Panc1 (cell line): ENCODE measurements around the gene RBM19. TPM values are rescaled to one million over a fixed set of nuclear protein-coding genes. Genes with fewer than 3 reads are reported as not detected.

ENCODE experiments used
- ATAC-seq: fragments of 200-7000 bp; cut with Tn5 transposase; 2 replicates; pipeline ENCODE4 v1.9.1; 2020; ENCODE audit warnings: mild to moderate bottlenecking, moderate library complexity
- BruUV-seq: library from RNA; stranded (reverse); fragments of 400-500 nt; replicated peaks from 2 replicates; lab custom pipeline; 2021; lab: Mats Ljungman, UMichigan
- CTCF ChIA-PET: fragments of 300-600 bp; sonication (Branson Sonifier 250); formaldehyde crosslinking; loops from one replicate; lab custom pipeline; 2022; ENCODE audit warnings: antibody characterized with exemption; lab: Charles Lee
- POLR2A ChIA-PET: fragments of 300-600 bp; sonication (Branson Sonifier 250); formaldehyde crosslinking; loops from one replicate; lab custom pipeline; 2022; ENCODE audit warnings: antibody characterized with exemption; lab: Charles Lee
- DNase-seq: peaks from one replicate; pipeline ENCODE4 v3.0.0-alpha.2; 2010; ENCODE audit warnings: low read depth, low spot score
- H3K27ac ChIP-seq: 2 replicates; pipeline ENCODE4 v1.5.1; 2011; ENCODE audit warnings: mild to moderate bottlenecking, low read length, inconsistent platforms
- H3K27me3 ChIP-seq: fragments of 200-500 bp; sonication (Bioruptor generic); 2 replicates; pipeline ENCODE4 v1.6.0; 2014; ENCODE audit warnings: low read length, inconsistent platforms; ENCODE audit not compliant: control insufficient read depth, insufficient read depth
- H3K36me3 ChIP-seq: fragments of 200-500 bp; sonication (Bioruptor generic); 2 replicates; pipeline ENCODE4 v1.5.1; 2014; ENCODE audit warnings: inconsistent platforms, mild to moderate bottlenecking, low read length, moderate library complexity; ENCODE audit not compliant: control insufficient read depth, insufficient read depth
- H3K4me1 ChIP-seq: 2 replicates; pipeline ENCODE4 v1.5.1; 2011; ENCODE audit warnings: inconsistent platforms, mild to moderate bottlenecking, low read length, moderate library complexity; ENCODE audit not compliant: control insufficient read depth, insufficient read depth
- H3K4me3 ChIP-seq, 2 experiments: 2 replicates each; pipeline ENCODE4 v1.5.1; 2011 to 2012; ENCODE audit warnings: low read depth in 2 of 2, low read length in 2 of 2, mild to moderate bottlenecking in 2 of 2, inconsistent platforms in 1 of 2, moderate library complexity in 1 of 2
- H3K9me3 ChIP-seq: fragments of 200-500 bp; sonication (Bioruptor generic); 2 replicates; pipeline ENCODE4 v1.5.1; 2014; ENCODE audit warnings: low read depth, mild to moderate bottlenecking, inconsistent platforms, low read length, moderate library complexity; ENCODE audit not compliant: control insufficient read depth, insufficient read depth
- POLR2AphosphoS5 ChIP-seq: IDR thresholded peaks from 2 replicates; pipeline ENCODE4 v1.6.1; 2012; ENCODE audit warnings: mild to moderate bottlenecking, low read depth, low read length, moderate library complexity
- SIN3A ChIP-seq: IDR thresholded peaks from 2 replicates; pipeline ENCODE4 v1.6.1; 2012; ENCODE audit warnings: low read depth, mild to moderate bottlenecking, low read length, moderate library complexity, borderline replicate concordance; ENCODE audit not compliant: insufficient read depth
- TCF7L2 ChIP-seq: IDR thresholded peaks from 2 replicates; pipeline ENCODE4 v1.6.1; 2011; ENCODE audit warnings: mild to moderate bottlenecking, low read depth, low read length, inconsistent platforms
- in situ Hi-C: cut with HindIII; loops from 2 replicates; pipeline ENCODE4 v1.10.0; 2016; ENCODE audit warnings: low sequenced_read_pairs, low pct_unique_long_range_greater_than_20kb
- intact Hi-C: fragments of 100-400 bp; cut with micrococcal nuclease; formaldehyde crosslinking; loops from one replicate; pipeline ENCODE4 v1.10.0; 2022; ENCODE audit not compliant: unreplicated experiment
- total RNA-seq: library from RNA; stranded (reverse); gene quantifications from one replicate; pipeline ENCODE4 v1.2.1, GENCODE V29; 2021; ENCODE audit not compliant: unreplicated experiment
- TF ChIP-seq, protein P1 (sequence below), 2 experiments: IDR thresholded peaks; 2 replicates each; pipeline ENCODE4 v1.6.1; 2011 to 2012; ENCODE audit warnings: low read depth in 2 of 2, control low read depth in 1 of 2, low read length in 1 of 2, mild to moderate bottlenecking in 1 of 2, moderate library complexity in 1 of 2; ENCODE audit not compliant: insufficient read depth in 1 of 2
- TF ChIP-seq, protein P2 (sequence below): fragments of 450-650 bp; IDR thresholded peaks from 2 replicates; pipeline ENCODE4 v1.5.1; 2017; ENCODE audit warnings: mild to moderate bottlenecking

RBM19 gene
- total RNA-seq, 1 experiment from 2014 or later = 44.8 TPM

DNA sequence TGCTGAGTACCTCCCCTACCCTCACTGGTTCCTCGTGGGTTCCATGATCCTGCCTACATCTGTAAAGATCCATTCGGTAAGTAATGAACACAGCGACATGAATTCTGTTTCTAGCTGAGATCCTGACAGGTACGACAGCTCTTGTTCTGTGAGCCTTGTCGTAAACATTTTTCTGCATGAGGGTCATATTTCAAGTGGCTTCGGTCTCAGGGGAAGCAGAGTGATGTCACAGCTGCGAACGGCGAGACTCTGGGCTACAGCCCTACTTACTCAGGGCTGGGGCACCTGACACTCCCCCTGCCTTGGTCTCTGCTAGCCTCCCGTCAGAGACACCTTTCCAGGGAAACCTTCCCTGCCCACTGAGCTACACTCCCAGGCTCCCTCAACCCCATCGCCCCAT lies 85.8 kb downstream of the RBM19 start:
- in situ Hi-C loops = no loop called here
- TF ChIP-seq, protein P1, sequence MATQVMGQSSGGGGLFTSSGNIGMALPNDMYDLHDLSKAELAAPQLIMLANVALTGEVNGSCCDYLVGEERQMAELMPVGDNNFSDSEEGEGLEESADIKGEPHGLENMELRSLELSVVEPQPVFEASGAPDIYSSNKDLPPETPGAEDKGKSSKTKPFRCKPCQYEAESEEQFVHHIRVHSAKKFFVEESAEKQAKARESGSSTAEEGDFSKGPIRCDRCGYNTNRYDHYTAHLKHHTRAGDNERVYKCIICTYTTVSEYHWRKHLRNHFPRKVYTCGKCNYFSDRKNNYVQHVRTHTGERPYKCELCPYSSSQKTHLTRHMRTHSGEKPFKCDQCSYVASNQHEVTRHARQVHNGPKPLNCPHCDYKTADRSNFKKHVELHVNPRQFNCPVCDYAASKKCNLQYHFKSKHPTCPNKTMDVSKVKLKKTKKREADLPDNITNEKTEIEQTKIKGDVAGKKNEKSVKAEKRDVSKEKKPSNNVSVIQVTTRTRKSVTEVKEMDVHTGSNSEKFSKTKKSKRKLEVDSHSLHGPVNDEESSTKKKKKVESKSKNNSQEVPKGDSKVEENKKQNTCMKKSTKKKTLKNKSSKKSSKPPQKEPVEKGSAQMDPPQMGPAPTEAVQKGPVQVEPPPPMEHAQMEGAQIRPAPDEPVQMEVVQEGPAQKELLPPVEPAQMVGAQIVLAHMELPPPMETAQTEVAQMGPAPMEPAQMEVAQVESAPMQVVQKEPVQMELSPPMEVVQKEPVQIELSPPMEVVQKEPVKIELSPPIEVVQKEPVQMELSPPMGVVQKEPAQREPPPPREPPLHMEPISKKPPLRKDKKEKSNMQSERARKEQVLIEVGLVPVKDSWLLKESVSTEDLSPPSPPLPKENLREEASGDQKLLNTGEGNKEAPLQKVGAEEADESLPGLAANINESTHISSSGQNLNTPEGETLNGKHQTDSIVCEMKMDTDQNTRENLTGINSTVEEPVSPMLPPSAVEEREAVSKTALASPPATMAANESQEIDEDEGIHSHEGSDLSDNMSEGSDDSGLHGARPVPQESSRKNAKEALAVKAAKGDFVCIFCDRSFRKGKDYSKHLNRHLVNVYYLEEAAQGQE (IDR thresholded peaks at IDR 0.05; ENCODE audit: insufficient read depth in 1 of 2, low read depth in 2 of 2, low read length in 1 of 2) = no peak
- TF ChIP-seq TCF7L2 (no peak), SIN3A (no peak), POLR2AphosphoS5 (no peak)
- TF ChIP-seq, protein P2, sequence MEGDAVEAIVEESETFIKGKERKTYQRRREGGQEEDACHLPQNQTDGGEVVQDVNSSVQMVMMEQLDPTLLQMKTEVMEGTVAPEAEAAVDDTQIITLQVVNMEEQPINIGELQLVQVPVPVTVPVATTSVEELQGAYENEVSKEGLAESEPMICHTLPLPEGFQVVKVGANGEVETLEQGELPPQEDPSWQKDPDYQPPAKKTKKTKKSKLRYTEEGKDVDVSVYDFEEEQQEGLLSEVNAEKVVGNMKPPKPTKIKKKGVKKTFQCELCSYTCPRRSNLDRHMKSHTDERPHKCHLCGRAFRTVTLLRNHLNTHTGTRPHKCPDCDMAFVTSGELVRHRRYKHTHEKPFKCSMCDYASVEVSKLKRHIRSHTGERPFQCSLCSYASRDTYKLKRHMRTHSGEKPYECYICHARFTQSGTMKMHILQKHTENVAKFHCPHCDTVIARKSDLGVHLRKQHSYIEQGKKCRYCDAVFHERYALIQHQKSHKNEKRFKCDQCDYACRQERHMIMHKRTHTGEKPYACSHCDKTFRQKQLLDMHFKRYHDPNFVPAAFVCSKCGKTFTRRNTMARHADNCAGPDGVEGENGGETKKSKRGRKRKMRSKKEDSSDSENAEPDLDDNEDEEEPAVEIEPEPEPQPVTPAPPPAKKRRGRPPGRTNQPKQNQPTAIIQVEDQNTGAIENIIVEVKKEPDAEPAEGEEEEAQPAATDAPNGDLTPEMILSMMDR = no peak
- no peaks in the 10 kb centered on the region for H3K9me3 ChIP-seq
- no peaks in the 10 kb centered on the region for H3K27me3 ChIP-seq
- no peak overlapping the region for H3K27ac ChIP-seq
- no peak for ATAC-seq
- no peak for DNase-seq
- intact Hi-C loops = no loop called here
- ChIA-PET POLR2A (no interaction called here), CTCF (no interaction called here)
- no peaks in the 10 kb centered on the region for H3K36me3 ChIP-seq
- H3K4me3 ChIP-seq = no peak overlapping the region
- BruUV-seq = no TSS peak
- H3K4me1 ChIP-seq = no peaks in the 10 kb centered on the region

DNA sequence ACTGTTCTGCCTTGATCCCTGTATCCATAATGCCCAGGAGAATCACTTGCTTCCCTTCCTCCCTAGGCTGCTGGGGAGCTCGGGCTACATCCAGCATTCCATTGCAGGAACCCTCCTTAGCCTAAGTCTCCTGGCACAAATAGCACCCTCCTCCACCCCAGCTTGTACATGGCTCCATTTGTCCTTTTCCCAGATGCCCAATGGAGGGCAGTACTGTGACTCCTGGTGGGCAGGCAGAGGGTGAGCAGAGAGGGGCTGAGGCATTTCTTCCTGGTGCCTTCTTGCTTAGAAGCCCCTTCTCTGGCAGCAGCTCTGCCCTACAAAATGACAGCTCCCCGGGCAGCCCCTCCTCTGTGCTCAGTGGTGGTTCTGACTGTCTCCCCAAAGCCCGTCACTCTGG lies 86.5 kb downstream of the RBM19 start:
- no peaks in the 10 kb centered on the region for H3K27me3 ChIP-seq
- H3K4me1 ChIP-seq = no peaks in the 10 kb centered on the region
- H3K4me3 ChIP-seq = no peak overlapping the region
- DNase-seq (no peak), ATAC-seq (no peak)
- TF ChIP-seq TCF7L2 (no peak), SIN3A (no peak), POLR2AphosphoS5 (no peak)
- TF ChIP-seq, protein P1 (IDR thresholded peaks at IDR 0.05; ENCODE audit: insufficient read depth in 1 of 2, low read depth in 2 of 2, low read length in 1 of 2) = no peak
- TF ChIP-seq, protein P2 = no peak
- in situ Hi-C loops = no loop called here
- ChIA-PET POLR2A (no interaction called here), CTCF (no interaction called here)
- no peaks in the 10 kb centered on the region for H3K9me3 ChIP-seq
- no peak overlapping the region for H3K27ac ChIP-seq
- no peaks in the 10 kb centered on the region for H3K36me3 ChIP-seq
- intact Hi-C loops = no loop called here
- BruUV-seq = no TSS peak
